Endothelial cell of umbilical vein (primary cell): ENCODE results near the gene DENND1A. TPM values are rescaled to one million over a fixed set of nuclear protein-coding genes. Genes with fewer than 3 reads are reported as not detected.

ENCODE experiments used
- BruUV-seq: library from RNA; stranded (reverse); fragments of 400-500 nt; replicated peaks from 2 replicates; lab custom pipeline; 2021; lab: Mats Ljungman, UMichigan
- CTCF ChIA-PET: fragments of 300-600, 350-600 bp; sonication (Branson Sonifier 250); formaldehyde crosslinking; loops from one replicate; lab custom pipeline; 2021; ENCODE audit warnings: antibody characterized with exemption, inconsistent platforms; lab: Charles Lee
- POLR2A ChIA-PET: fragments of 300-600, 350-600 bp; sonication (Branson Sonifier 250); formaldehyde crosslinking; loops from one replicate; lab custom pipeline; 2021; ENCODE audit warnings: antibody characterized with exemption, inconsistent platforms; lab: Charles Lee
- DNase-seq: peaks from one replicate; pipeline ENCODE4 v3.0.0-alpha.2; 2011; ENCODE audit warnings: low read depth, low spot score
- FAIRE-seq: peaks from 2 replicates; lab custom pipeline; 2011; peaks lifted over from hg19 to GRCh38; lab: Jason Lieb, UNC
- H2AFZ ChIP-seq: 2 replicates; pipeline ENCODE4 v1.6.0; 2012; ENCODE audit warnings: low read depth, low read length, control low read depth, inconsistent platforms
- H3K27ac ChIP-seq: 2 replicates; pipeline ENCODE4 v1.5.1; 2011; ENCODE audit warnings: low read depth, mild to moderate bottlenecking, control low read depth, low read length, moderate library complexity; ENCODE audit not compliant: insufficient read depth
- H3K27me3 ChIP-seq, 2 experiments: 2 replicates each; pipeline versions ENCODE4 v1.6.0 to v1.6.1; 2011; ENCODE audit warnings: low read length in 2 of 2, mixed read lengths in 1 of 2; ENCODE audit not compliant: control insufficient read depth in 2 of 2, insufficient read depth in 2 of 2
- H3K36me3 ChIP-seq, 2 experiments: 2 replicates in 1 of 2; 3 replicates in 1 of 2; pipeline ENCODE4 v1.5.1; 2011; ENCODE audit warnings: low read length in 2 of 2, mild to moderate bottlenecking in 1 of 2, moderate library complexity in 1 of 2; ENCODE audit not compliant: control insufficient read depth in 2 of 2, insufficient read depth in 2 of 2; ENCODE audit errors: extremely low read depth in 1 of 2
- H3K4me1 ChIP-seq: 3 replicates; pipeline ENCODE4 v1.5.1; 2011; ENCODE audit warnings: mild to moderate bottlenecking, low read length; ENCODE audit not compliant: control insufficient read depth, insufficient read depth; ENCODE audit errors: extremely low read depth
- H3K4me2 ChIP-seq: 2 replicates; pipeline ENCODE4 v1.6.1; 2011; ENCODE audit warnings: low read length, control low read depth, mixed read lengths; ENCODE audit not compliant: insufficient read depth
- H3K4me3 ChIP-seq, 3 experiments: fragments of 200-600 bp in 1 of 3; sonication (generic), shearing (Covaris generic) in 1 of 3; replicated peaks in 1 of 3; 2 replicates each; pipeline ENCODE4 v1.5.1; 2011 to 2016; ENCODE audit warnings: control low read depth in 3 of 3, low read length in 3 of 3, mild to moderate bottlenecking in 2 of 3, inconsistent platforms in 1 of 3, low read depth in 1 of 3, moderate library complexity in 1 of 3; ENCODE audit not compliant: insufficient read depth in 1 of 3
- H3K79me2 ChIP-seq: 2 replicates; pipeline ENCODE4 v1.6.0; 2012; ENCODE audit warnings: low read length, inconsistent platforms; ENCODE audit not compliant: control insufficient read depth, insufficient read depth
- H3K9ac ChIP-seq: replicated peaks from 2 replicates; pipeline ENCODE3; 2011; ENCODE audit warnings: low read length, control low read depth; ENCODE audit not compliant: insufficient read depth; ENCODE audit errors: extremely low read depth
- H3K9me1 ChIP-seq: replicated peaks from 3 replicates; pipeline ENCODE4 v1.6.0; 2011; ENCODE audit warnings: mild to moderate bottlenecking, low read length; ENCODE audit not compliant: control insufficient read depth, insufficient read depth; ENCODE audit errors: extremely low read depth
- H3K9me3 ChIP-seq: replicated peaks from 2 replicates; pipeline ENCODE4 v1.5.1; 2012; ENCODE audit warnings: low read length, inconsistent platforms; ENCODE audit not compliant: control insufficient read depth, insufficient read depth
- H4K20me1 ChIP-seq: replicated peaks from 2 replicates; pipeline ENCODE3; 2011; ENCODE audit warnings: mild to moderate bottlenecking, low read length; ENCODE audit not compliant: control insufficient read depth, insufficient read depth; ENCODE audit errors: extremely low read depth
- EZH2 ChIP-seq: IDR thresholded peaks from 2 replicates; pipeline ENCODE4 v1.6.1; 2012; ENCODE audit warnings: borderline replicate concordance, low read depth, mild to moderate bottlenecking, moderate library complexity, low read length, inconsistent platforms; ENCODE audit not compliant: severe bottlenecking
- GATA2 ChIP-seq: IDR thresholded peaks from 2 replicates; pipeline ENCODE4 v1.7.0; 2011; ENCODE audit warnings: low read depth, mild to moderate bottlenecking, moderate library complexity, mixed read lengths, low read length; ENCODE audit not compliant: insufficient read length, insufficient read depth
- JUN ChIP-seq: IDR thresholded peaks from 2 replicates; pipeline ENCODE4 v1.6.1; 2011; ENCODE audit warnings: borderline replicate concordance, low read depth; ENCODE audit not compliant: insufficient read length, insufficient read depth
- MAX ChIP-seq: IDR thresholded peaks from 2 replicates; pipeline ENCODE4 v1.6.1; 2011; ENCODE audit not compliant: insufficient read depth, insufficient read length
- MYC ChIP-seq: IDR thresholded peaks from one replicate; pipeline ENCODE4 v1.6.1; 2011; ENCODE audit warnings: mild to moderate bottlenecking, low read depth, low read length
- POLR2A ChIP-seq: IDR thresholded peaks from 2 replicates; pipeline ENCODE4 v1.6.1; 2012; ENCODE audit warnings: low read depth, mild to moderate bottlenecking, control low read depth, low read length
- POLR2AphosphoS5 ChIP-seq: IDR thresholded peaks from 2 replicates; pipeline ENCODE4 v1.6.1; 2012; ENCODE audit warnings: low read depth, mild to moderate bottlenecking, control low read depth, low read length, moderate library complexity; ENCODE audit not compliant: insufficient read depth
- dilution Hi-C: fragments of 300-500 bp; cut with MboI; formaldehyde crosslinking; loops from one replicate; pipeline ENCODE4 v1.15.0; 2019; ENCODE audit warnings: low sequenced_read_pairs; ENCODE audit not compliant: extremely low pct_ligation_motif_present
- intact Hi-C: fragments of 100-400 bp; cut with micrococcal nuclease; formaldehyde crosslinking; loops from one replicate; pipeline ENCODE4 v1.10.0; 2022
- polyA plus RNA-seq, 4 experiments: library from polyadenylated mRNA; depleted of rRNA in 3 of 4; stranded (reverse) in 3 of 4; unstranded in 1 of 4; fragments of >200 nt; gene quantifications; 2 replicates each; pipeline versions ENCODE4 v1.2.1 to v1.2.3, GENCODE V29; 2011 to 2012; ENCODE audit warnings: missing spikeins in 1 of 4
- total RNA-seq: library from RNA; stranded (reverse); gene quantifications from 2 replicates; pipeline ENCODE4 v1.2.3, GENCODE V29; 2021

DENND1A gene
- total and polyA plus RNA-seq, 2 donors (not counting 3 experiments of a cell fraction or from before 2014, with no cell fraction given), result 18.5 to 24.5 TPM

- ChIA-PET POLR2A (no interaction called here), CTCF (interaction anchor here (1.1 kb wide), 1 partner anchor 474 kb away, joined by 3 read pairs; no protein-coding TSS in a partner anchor)
- Histone ChIP-seq H3K4me1 (peaks cover 7% of the 10 kb centered on the region), H3K27ac (no peak overlapping the region), H2AFZ (no peak overlapping the region), H3K9ac (no peak overlapping the region), H3K9me1 (no peaks in the 10 kb centered on the region), H3K36me3 (no peaks in the 10 kb centered on the region), H3K79me2 (no peaks in the 10 kb centered on the region), H3K4me3 (no peak overlapping the region), H3K27me3 (no peaks in the 10 kb centered on the region), H3K4me2 (no peak overlapping the region), H3K9me3 (no peaks in the 10 kb centered on the region), H4K20me1 (no peaks in the 10 kb centered on the region)
- no peak for TF ChIP-seq POLR2AphosphoS5
- no peak for TF ChIP-seq JUN
- TF ChIP-seq GATA2, result no peak
- TF ChIP-seq MYC, result no peak
- TF ChIP-seq MAX, result no peak
- no peak for TF ChIP-seq POLR2A
- dilution Hi-C loops, result no loop called here
- no peak for DNase-seq
- BruUV-seq, result no TSS peak
- intact Hi-C loops, result no loop called here
- FAIRE-seq, result no peak
These were observed 362.9 kb downstream of the DENND1A start for GRCh38 chr9:123567013-123567412.

GRCh38 chr9:123564652-123565051, 365.3 kb downstream of the DENND1A start:
- no peak overlapping the region for H2AFZ ChIP-seq
- no peak overlapping the region for H3K4me3 ChIP-seq
- no peak for FAIRE-seq
- H3K79me2 ChIP-seq, result no peaks in the 10 kb centered on the region
- no TSS peak for BruUV-seq
- H3K4me2 ChIP-seq, result no peak overlapping the region
- no peak for DNase-seq
- H3K36me3 ChIP-seq, result no peaks in the 10 kb centered on the region
- no peaks in the 10 kb centered on the region for H3K9me3 ChIP-seq
- CTCF ChIA-PET, result interaction anchor here (0.6 kb wide), 1 partner anchor 251 kb away, joined by 3 read pairs; no protein-coding TSS in a partner anchor
- TF ChIP-seq MAX (no peak), EZH2 (no peak), GATA2 (no peak), POLR2A (no peak)
- dilution Hi-C loops (no loop called here), intact Hi-C loops (no loop called here)
- POLR2A ChIA-PET, result no interaction called here
- no peaks in the 10 kb centered on the region for H4K20me1 ChIP-seq
- H3K27me3 ChIP-seq, result no peaks in the 10 kb centered on the region
- H3K4me1 ChIP-seq, result peaks cover 7% of the 10 kb centered on the region
- no peaks in the 10 kb centered on the region for H3K9me1 ChIP-seq
- H3K9ac ChIP-seq, result no peak overlapping the region
- H3K27ac ChIP-seq, result no peak overlapping the region
